Stimulated activated CD4-positive, alpha-beta T cell treated with anti-CD3 and anti-CD28 coated beads, Interleukin-1b, Interleukin-23, amount 100 ng/mL, for 1 hour (primary cell): ENCODE data around the gene CCDC138.
A peak's percentile ranks its signal among the peaks of the same experiment; 100 is the strongest.
"Not testable (repeated sequence)": the region's sequence is repeated elsewhere in the genome, so short reads cannot be mapped to it uniquely, and the experiment has no call there.

Source experiments
- DNase-seq, 2 donors: peaks; one replicate each; pipeline ENCODE4 v3.0.0-alpha.2; 2020; ENCODE audit warnings: low read depth in 2 of 2

Gene CCDC138, protein sequence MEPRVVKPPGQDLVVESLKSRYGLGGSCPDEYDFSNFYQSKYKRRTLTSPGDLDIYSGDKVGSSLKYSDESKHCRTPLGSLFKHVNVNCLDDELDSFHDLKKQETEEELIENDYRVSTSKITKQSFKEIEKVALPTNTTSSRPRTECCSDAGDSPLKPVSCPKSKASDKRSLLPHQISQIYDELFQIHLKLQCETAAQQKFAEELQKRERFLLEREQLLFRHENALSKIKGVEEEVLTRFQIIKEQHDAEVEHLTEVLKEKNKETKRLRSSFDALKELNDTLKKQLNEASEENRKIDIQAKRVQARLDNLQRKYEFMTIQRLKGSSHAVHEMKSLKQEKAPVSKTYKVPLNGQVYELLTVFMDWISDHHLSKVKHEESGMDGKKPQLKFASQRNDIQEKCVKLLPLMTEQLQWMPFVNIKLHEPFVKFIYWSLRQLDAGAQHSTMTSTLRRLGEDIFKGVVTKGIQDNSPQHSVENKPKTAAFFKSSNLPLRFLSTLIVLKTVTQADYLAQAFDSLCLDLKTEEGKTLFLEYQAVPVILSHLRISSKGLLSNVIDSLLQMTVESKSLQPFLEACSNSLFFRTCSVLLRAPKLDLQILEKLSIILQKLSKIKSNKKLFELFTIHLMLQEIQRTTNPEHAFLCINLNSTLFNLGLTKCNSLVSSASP

DNA sequence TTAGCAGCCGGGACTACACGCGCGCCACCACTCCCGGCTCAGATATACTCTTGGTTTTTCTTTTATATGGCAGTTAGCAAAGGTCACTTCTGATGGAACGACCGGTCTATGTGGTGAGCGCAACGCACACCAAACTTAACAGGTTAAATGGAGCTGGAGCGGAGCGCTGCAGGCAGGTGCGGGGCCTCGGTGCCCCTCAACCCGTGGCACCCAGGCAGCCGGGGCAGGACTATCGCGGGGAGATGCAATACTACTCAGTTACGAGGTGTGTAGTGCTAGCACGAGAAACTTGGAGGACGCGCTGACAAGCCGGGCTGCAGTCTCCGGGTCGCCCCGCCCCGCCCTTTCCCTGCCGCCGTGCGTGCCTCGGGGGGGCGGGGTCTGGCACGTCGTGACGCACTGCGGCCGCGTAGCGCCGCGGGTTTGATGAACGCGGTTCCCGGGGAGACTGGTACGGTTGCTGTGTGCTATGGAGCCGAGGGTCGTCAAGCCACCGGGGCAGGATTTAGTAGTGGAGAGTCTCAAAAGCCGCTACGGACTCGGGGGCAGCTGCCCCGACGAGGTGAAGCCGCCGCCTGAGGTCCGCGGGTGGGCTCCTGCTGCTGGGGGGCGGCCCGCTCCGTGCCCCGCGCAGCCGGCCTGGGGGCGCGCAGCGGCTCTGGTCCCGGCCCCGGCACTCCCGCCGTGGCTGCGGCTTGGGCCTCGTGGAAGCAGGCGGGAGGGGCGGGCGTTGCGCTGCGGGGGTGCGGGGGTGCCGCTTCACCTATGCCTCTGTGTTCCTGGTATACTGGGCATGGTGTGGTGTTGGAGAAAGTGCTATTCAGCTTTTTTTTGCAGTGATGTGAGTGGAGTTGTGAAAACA is at the start of gene CCDC138:
CCDC138 (plus strand) TSS at position 418 of the 862 bp plus-strand sequence; CDS start at position 470, 52 bp downstream.
- DNase-seq, result peak; percentile 67 to 86

- not testable (repeated sequence) for DNase-seq
Observed at GRCh38 chr2:108757973-108758372, 28.6 kb upstream of the CCDC138 start.

DNA sequence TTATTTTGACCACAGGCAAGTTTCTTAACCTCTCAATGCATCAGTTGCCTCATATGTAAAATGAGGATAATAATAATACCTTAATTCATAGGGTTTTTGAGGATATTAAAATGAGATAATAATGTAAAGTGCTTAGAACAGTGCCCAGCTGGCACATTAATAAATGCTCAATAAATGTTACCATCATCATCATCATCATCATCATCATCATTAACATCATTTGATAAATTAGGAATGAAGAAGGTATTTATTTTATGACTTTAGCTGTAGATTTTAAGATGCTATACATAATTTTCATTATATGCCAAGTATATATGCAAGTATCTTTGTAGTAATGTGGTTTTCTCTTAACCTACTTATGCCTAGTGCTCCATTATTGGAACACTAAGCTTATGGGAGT is 24.0 kb upstream of the CCDC138 start:
- DNase-seq, result not testable (repeated sequence)

DNA sequence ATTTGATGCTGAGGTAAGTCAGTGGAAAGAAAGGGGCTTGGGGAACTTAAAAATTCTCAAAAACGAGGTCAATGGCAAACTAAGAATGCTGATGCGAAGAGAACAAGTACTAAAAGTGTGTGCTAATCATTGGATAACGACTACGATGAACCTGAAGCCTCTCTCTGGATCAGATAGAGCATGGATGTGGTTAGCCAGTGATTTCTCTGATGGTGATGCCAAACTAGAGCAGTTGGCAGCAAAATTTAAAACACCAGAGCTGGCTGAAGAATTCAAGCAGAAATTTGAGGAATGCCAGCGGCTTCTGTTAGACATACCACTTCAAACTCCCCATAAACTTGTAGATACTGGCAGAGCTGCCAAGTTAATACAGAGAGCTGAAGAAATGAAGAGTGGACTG is 19.9 kb upstream of the CCDC138 start:
- DNase-seq, result not testable (repeated sequence)

- not testable (repeated sequence) for DNase-seq
Observed at GRCh38 chr2:108767859-108768258, 18.7 kb upstream of the CCDC138 start.

- DNase-seq, result no peak
Observed at GRCh38 chr2:108776475-108776874, 10.1 kb upstream of the CCDC138 start.

- no peak for DNase-seq
Observed at GRCh38 chr2:108778857-108779256, 7.7 kb upstream of the CCDC138 start.

- DNase-seq, result no peak
Observed at GRCh38 chr2:108786008-108786353, 590 bp upstream of the CCDC138 start.

DNA sequence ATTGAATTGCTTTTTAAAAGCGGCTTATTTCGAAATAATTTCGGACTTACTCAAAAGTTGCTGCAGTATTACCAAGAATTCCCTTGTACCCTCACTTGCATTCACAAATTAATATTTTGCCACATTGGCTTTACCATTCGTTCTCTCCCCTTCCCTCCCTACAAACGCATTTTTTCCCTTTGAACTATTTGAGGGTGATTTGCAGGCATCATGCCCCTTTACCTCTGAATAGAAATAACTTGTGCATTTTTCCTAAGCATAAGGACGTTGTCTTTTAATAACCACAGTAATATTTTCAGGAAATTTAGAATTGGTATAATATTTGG is 608 bp downstream of the CCDC138 start:
- no peak for DNase-seq

GRCh38 chr2:108803045-108803736 is 16.6 kb downstream of the CCDC138 start:
- DNase-seq, result no peak

GRCh38 chr2:108805032-108805431 is 18.5 kb downstream of the CCDC138 start:
- DNase-seq, result no peak

DNA sequence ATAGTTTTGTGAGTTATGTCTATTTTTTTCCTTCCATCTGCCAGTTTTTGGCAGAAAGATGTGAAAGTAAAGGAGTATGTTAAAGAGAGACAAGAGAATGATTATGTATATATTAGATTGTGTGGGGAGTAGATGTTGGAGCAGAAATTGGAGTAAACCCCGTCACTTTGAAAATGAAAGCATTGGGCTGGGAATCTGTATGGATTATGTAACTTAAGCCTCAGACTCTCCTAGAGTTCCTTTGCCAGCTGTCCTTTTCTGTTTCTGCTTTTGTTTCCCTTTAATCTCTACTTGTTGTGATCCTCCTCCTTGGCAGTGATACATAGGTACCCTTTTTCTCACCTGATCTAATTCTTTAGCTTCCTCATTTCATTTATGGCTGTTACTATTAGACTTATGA is 19.2 kb downstream of the CCDC138 start:
- DNase-seq, result no peak

DNA sequence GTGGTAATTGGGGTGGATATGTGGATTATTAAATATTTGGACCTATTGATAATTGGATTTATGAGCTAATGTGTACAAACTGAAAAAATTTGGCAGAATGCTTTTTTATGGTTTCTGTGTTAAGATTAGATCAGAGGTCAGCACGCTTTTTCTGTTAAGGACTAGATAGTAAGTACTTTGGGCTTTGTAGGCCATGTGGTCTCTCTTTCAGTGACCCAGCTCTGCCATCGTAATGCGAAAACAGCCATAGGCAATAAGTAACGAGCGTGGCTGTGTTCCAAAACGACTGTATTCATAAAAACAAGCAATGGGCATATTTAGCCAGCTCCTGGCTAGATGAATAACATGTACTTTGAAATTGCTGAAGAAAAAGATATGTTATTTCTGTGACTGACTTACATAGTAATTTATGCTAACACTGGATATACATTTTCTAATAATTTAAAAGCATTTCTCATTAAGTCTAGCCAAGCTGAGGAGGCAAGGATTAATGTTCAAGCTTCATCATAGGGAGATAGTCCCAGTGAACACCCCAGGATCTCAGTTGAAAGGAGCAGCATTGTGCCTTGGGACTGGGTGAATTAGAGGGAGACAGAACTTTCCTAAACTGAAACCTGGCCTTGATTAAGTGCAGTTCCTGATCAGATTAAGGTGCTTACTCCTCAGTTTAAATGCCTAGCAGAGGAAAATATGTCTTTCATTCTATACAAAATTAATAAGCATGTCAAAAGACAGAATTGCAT is 20.0 kb downstream of the CCDC138 start:
- no peak for DNase-seq

DNA sequence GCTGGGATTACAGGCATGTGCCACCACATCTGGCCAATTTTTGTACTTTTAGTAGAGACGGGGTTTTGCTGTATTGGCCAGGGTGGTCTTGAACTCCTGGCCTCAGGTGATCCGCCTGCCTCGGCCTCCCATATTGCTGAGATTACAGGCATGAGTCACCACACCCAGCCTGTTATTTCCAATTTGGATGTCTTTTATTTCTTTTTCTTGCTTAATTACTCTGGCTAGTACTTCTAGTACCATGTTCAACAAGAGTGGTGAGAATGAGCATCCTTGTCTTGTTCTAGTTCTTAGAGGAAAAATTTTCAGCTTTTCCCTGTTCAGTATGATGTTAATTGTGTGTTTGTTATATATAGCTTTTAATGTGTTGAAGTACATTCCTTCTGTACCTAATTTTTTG is 23.4 kb downstream of the CCDC138 start:
- no peak for DNase-seq

- no peak for DNase-seq
Observed at GRCh38 chr2:108810993-108811957, 24.7 kb downstream of the CCDC138 start.

- no peak for DNase-seq
Observed at GRCh38 chr2:108813732-108814131, 27.2 kb downstream of the CCDC138 start.

GRCh38 chr2:108820482-108820881 is 33.9 kb downstream of the CCDC138 start:
- DNase-seq, result no peak

DNA sequence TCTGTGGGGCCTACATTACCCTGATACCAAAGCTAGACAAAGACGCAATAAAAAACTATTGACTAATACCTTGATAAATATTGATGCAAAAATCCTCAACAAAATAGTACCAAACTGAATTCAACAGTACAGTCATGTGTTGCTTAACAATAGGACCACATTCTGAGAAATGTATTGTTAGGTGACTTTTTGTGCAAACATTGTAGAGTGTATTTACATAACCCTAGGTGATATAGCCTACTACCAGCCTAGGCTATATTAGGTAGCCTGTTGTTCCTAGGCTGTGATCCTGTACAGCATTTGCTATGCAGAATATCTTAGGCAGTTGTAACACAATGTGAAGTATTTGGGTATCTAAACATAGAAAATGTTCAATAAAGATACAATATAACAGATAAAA is 36.7 kb downstream of the CCDC138 start:
- DNase-seq, result no peak

GRCh38 chr2:108824316-108825070 is 37.9 kb downstream of the CCDC138 start:
- DNase-seq, result no peak
